OCI-LY1 (cell line): ENCODE data around the gene DUOX1.

Experiments
- H2AFZ ChIP-seq: fragments of 200-600 bp; sonication (generic), shearing (Covaris generic); 2 replicates; pipeline ENCODE4 v1.6.0; 2014; ENCODE audit warnings: antibody characterized with exemption, mild to moderate bottlenecking, low read length
- H3F3A ChIP-seq: fragments of 200-600 bp; sonication (generic), shearing (Covaris generic); 2 replicates; pipeline ENCODE4 v1.6.0; 2014; ENCODE audit warnings: mild to moderate bottlenecking, antibody characterized with exemption, low read length, moderate library complexity; ENCODE audit not compliant: insufficient read depth
- H3K27ac ChIP-seq: fragments of 200-600 bp; sonication (generic); 2 replicates; pipeline ENCODE4 v1.5.1; 2014; ENCODE audit warnings: low read length, mixed run types, mild to moderate bottlenecking, low read depth; ENCODE audit not compliant: poor library complexity, severe bottlenecking
- H3K27me3 ChIP-seq: fragments of 200-600 bp; sonication (generic); 2 replicates; pipeline ENCODE4 v1.6.0; 2014; ENCODE audit warnings: antibody characterized with exemption, mild to moderate bottlenecking, low read length, moderate library complexity; ENCODE audit not compliant: insufficient read depth
- H3K36me3 ChIP-seq: fragments of 200-600 bp; sonication (generic); 2 replicates; pipeline ENCODE4 v1.6.1; 2014; ENCODE audit warnings: mild to moderate bottlenecking, antibody characterized with exemption, low read length, moderate library complexity, mixed read lengths; ENCODE audit not compliant: insufficient read depth
- H3K4me1 ChIP-seq: fragments of 200-600 bp; sonication (generic); 2 replicates; pipeline ENCODE4 v1.5.1; 2014; ENCODE audit warnings: mild to moderate bottlenecking, low read length, moderate library complexity; ENCODE audit not compliant: insufficient read depth, severe bottlenecking
- H3K4me2 ChIP-seq: fragments of 200-600 bp; sonication (generic), shearing (Covaris generic); 2 replicates; pipeline ENCODE4 v1.6.1; 2014; ENCODE audit warnings: low read length
- H3K4me3 ChIP-seq: fragments of 200-600 bp; sonication (generic); 2 replicates; pipeline ENCODE4 v1.5.1; 2014; ENCODE audit warnings: low read length, low read depth, mild to moderate bottlenecking, mixed read lengths; ENCODE audit not compliant: poor library complexity, severe bottlenecking
- H3K79me2 ChIP-seq: fragments of 200-600 bp; shearing (Covaris generic); 2 replicates; pipeline ENCODE4 v1.6.1; 2016; ENCODE audit warnings: mixed run types, low read length, mixed read lengths; ENCODE audit not compliant: insufficient read depth
- H3K9ac ChIP-seq: fragments of 200-600 bp; sonication (generic), shearing (Covaris generic); 2 replicates; pipeline ENCODE4 v1.6.1; 2014; ENCODE audit warnings: mild to moderate bottlenecking, low read length, mixed read lengths
- H3K9me2 ChIP-seq: fragments of 200-600 bp; sonication (generic), shearing (Covaris generic); 2 replicates; pipeline ENCODE4 v1.6.1; 2014; ENCODE audit warnings: low read depth, mild to moderate bottlenecking, low read length, mixed read lengths
- H3K9me3 ChIP-seq: fragments of 200-600 bp; shearing (Covaris generic); 2 replicates; pipeline ENCODE4 v1.6.1; 2014; ENCODE audit warnings: low read length, mixed read lengths
- H4K20me1 ChIP-seq: fragments of 200-600 bp; sonication (generic), shearing (Covaris generic); 2 replicates; pipeline ENCODE4 v1.6.0; 2016; ENCODE audit warnings: mild to moderate bottlenecking, low read length; ENCODE audit not compliant: insufficient read depth
- CTCF ChIP-seq: fragments of 200-600 bp; sonication (generic), shearing (Covaris generic); IDR thresholded peaks from 2 replicates; pipeline ENCODE4 v1.5.1; 2017; ENCODE audit warnings: mild to moderate bottlenecking, antibody characterized with exemption, low read length, moderate library complexity, mixed read lengths
- EZH2 ChIP-seq: fragments of 200-600 bp; sonication (generic), shearing (Covaris generic); IDR thresholded peaks from 2 replicates; pipeline ENCODE4 v1.8.0; 2017; ENCODE audit warnings: borderline replicate concordance, mixed run types, mild to moderate bottlenecking, antibody characterized with exemption, low read length, moderate library complexity, mixed read lengths

DUOX1 gene

GRCh38 chr15:45114751-45115085 is 15.1 kb upstream of the DUOX1 start:
- no peaks in the 10 kb centered on the region for H3K36me3 ChIP-seq
- H3K27me3 ChIP-seq, result 0 out of 2 replicates have a peak, but pooled peaks cover 3% of the 10 kb centered on the region
- H4K20me1 ChIP-seq, result no peaks in the 10 kb centered on the region
- H3K9ac ChIP-seq, result no peak overlapping the region; the same call in 1 of the 2 replicates
- no peaks in the 10 kb centered on the region for H3K9me3 ChIP-seq
- H3K79me2 ChIP-seq, result no peaks in the 10 kb centered on the region
- H3K4me2 ChIP-seq, result peak overlapping the region; percentile 56; the same call in 1 of the 2 replicates
- H3F3A ChIP-seq, result no peaks in the 10 kb centered on the region
- no peak overlapping the region for H3K27ac ChIP-seq
- H3K9me2 ChIP-seq, result no peaks in the 10 kb centered on the region
- H2AFZ ChIP-seq, result no peak overlapping the region
- H3K4me1 ChIP-seq, result peaks cover 14% of the 10 kb centered on the region
- peak overlapping the region; percentile 54 for H3K4me3 ChIP-seq
- TF ChIP-seq CTCF (no peak), EZH2 (no peak)

GRCh38 chr15:45115312-45115820 is 14.4 kb upstream of the DUOX1 start:
- TF ChIP-seq CTCF, result no peak
- no peak for TF ChIP-seq EZH2
- Histone ChIP-seq H3K27ac (no peak overlapping the region), H3K79me2 (no peaks in the 10 kb centered on the region), H3K4me1 (peaks cover 14% of the 10 kb centered on the region), H3K36me3 (no peaks in the 10 kb centered on the region), H3K27me3 (0 out of 2 replicates have a peak, but pooled peaks cover 3% of the 10 kb centered on the region), H2AFZ (no peak overlapping the region), H3K4me3 (no peak overlapping the region), H3K9me3 (no peaks in the 10 kb centered on the region), H4K20me1 (no peaks in the 10 kb centered on the region), H3K9ac (no peak overlapping the region), H3F3A (no peaks in the 10 kb centered on the region), H3K9me2 (no peaks in the 10 kb centered on the region), H3K4me2 (no peak overlapping the region; the same call in 1 of the 2 replicates)

GRCh38 chr15:45116006-45116481 is 13.8 kb upstream of the DUOX1 start:
- Histone ChIP-seq H3K4me2 (no peak overlapping the region), H3K4me3 (no peak overlapping the region), H4K20me1 (no peaks in the 10 kb centered on the region), H3F3A (no peaks in the 10 kb centered on the region), H3K9me2 (no peaks in the 10 kb centered on the region), H3K9me3 (no peaks in the 10 kb centered on the region), H3K79me2 (no peaks in the 10 kb centered on the region), H3K27ac (no peak overlapping the region), H2AFZ (no peak overlapping the region), H3K4me1 (peaks cover 14% of the 10 kb centered on the region), H3K9ac (no peak overlapping the region), H3K36me3 (no peaks in the 10 kb centered on the region), H3K27me3 (0 out of 2 replicates have a peak, but pooled peaks cover 3% of the 10 kb centered on the region)
- TF ChIP-seq EZH2, result no peak
- no peak for TF ChIP-seq CTCF
